Neural cell (in vitro differentiated cells): ENCODE results near the gene MBD3. TPM values are rescaled to one million over a fixed set of nuclear protein-coding genes. Genes with fewer than 3 reads are reported as not detected.

Experiments used
- H2AFZ ChIP-seq: fragments of 200-600, 300-800 bp; sonication (generic), shearing (Covaris generic); 2 replicates; pipeline ENCODE4 v1.6.0; 2014; ENCODE audit warnings: low read depth, mild to moderate bottlenecking, antibody characterized with exemption, low read length, moderate library complexity
- H3F3A ChIP-seq: fragments of 200-600 bp; shearing (Covaris generic); 2 replicates; pipeline ENCODE4 v1.6.1; 2016; ENCODE audit warnings: mild to moderate bottlenecking, moderate library complexity, mixed read lengths, antibody characterized with exemption, low read length; ENCODE audit not compliant: insufficient read depth, poor library complexity, severe bottlenecking
- H3K27ac ChIP-seq: fragments of 200-600, 300-800 bp; sonication (generic), shearing (Covaris generic); 2 replicates; pipeline ENCODE4 v1.5.1; 2014; ENCODE audit warnings: mild to moderate bottlenecking, low read length, moderate library complexity
- H3K27me3 ChIP-seq: fragments of 300-800, 200-600 bp; sonication (generic), shearing (Covaris generic); 2 replicates; pipeline ENCODE4 v1.6.0; 2014; ENCODE audit warnings: mild to moderate bottlenecking, low read depth, low read length, moderate library complexity; ENCODE audit not compliant: insufficient read depth
- H3K36me3 ChIP-seq: fragments of 300-800, 200-600 bp; sonication (generic), shearing (Covaris generic); 2 replicates; pipeline ENCODE4 v1.5.1; 2014; ENCODE audit warnings: mild to moderate bottlenecking, antibody characterized with exemption, low read length, moderate library complexity; ENCODE audit not compliant: insufficient read depth
- H3K4me2 ChIP-seq: fragments of 300-800, 200-600 bp; sonication (generic), shearing (Covaris generic); 2 replicates; pipeline ENCODE4 v1.6.0; 2014; ENCODE audit warnings: mild to moderate bottlenecking, low read length
- H3K4me3 ChIP-seq: fragments of 300-800, 200-600 bp; sonication (generic), shearing (Covaris generic); 2 replicates; pipeline ENCODE4 v1.5.1; 2014; ENCODE audit warnings: mild to moderate bottlenecking, low read length, moderate library complexity
- H3K79me2 ChIP-seq: fragments of 200-600 bp; shearing (Covaris generic); replicated peaks from 2 replicates; pipeline ENCODE4 v1.6.0; 2014; ENCODE audit warnings: mild to moderate bottlenecking, low read length, moderate library complexity; ENCODE audit not compliant: insufficient read depth
- H3K9ac ChIP-seq: fragments of 300-800, 200-600 bp; sonication (generic), shearing (Covaris generic); 2 replicates; pipeline ENCODE4 v1.6.1; 2016; ENCODE audit warnings: mild to moderate bottlenecking, low read length, mixed read lengths
- H3K9me2 ChIP-seq: fragments of 200-600 bp; shearing (Covaris generic); 2 replicates; pipeline ENCODE4 v1.6.1; 2016; ENCODE audit warnings: mild to moderate bottlenecking, low read length, mixed read lengths; ENCODE audit not compliant: insufficient read depth
- H3K9me3 ChIP-seq: fragments of 200-600, 300-800 bp; sonication (generic), shearing (Covaris generic); 2 replicates; pipeline ENCODE4 v1.6.1; 2016; ENCODE audit warnings: mild to moderate bottlenecking, mixed run types, low read length, moderate library complexity, mixed read lengths
- H4K20me1 ChIP-seq: fragments of 200-600 bp; shearing (Covaris generic); 2 replicates; pipeline ENCODE4 v1.6.1; 2016; ENCODE audit warnings: mild to moderate bottlenecking, mixed run types; ENCODE audit not compliant: insufficient read depth
- CTCF ChIP-seq: fragments of 450-650 bp; IDR thresholded peaks from 2 replicates; pipeline ENCODE4 v1.5.1; 2014; ENCODE audit warnings: antibody characterized with exemption, mild to moderate bottlenecking, moderate library complexity; ENCODE audit not compliant: poor library complexity, severe bottlenecking
- EP300 ChIP-seq: fragments of 450-650 bp; conservative IDR thresholded peaks from 2 replicates; pipeline ENCODE4 v1.6.1; 2014; ENCODE audit warnings: antibody characterized with exemption, mild to moderate bottlenecking, moderate library complexity; ENCODE audit not compliant: poor library complexity, severe bottlenecking
- EZH2 ChIP-seq: fragments of 200-600, 300-800 bp; shearing (Covaris generic), sonication (generic); IDR thresholded peaks from 2 replicates; pipeline ENCODE4 v1.6.1; 2014; ENCODE audit warnings: antibody characterized with exemption, low read length, borderline replicate concordance, mild to moderate bottlenecking; ENCODE audit not compliant: insufficient read depth, poor library complexity, severe bottlenecking
- MXI1 ChIP-seq: fragments of 450-650 bp; conservative IDR thresholded peaks from 2 replicates; pipeline ENCODE4 v1.6.1; 2014; ENCODE audit warnings: antibody characterized with exemption, mild to moderate bottlenecking; ENCODE audit not compliant: poor library complexity, severe bottlenecking
- POLR2AphosphoS5 ChIP-seq: IDR thresholded peaks from 2 replicates; pipeline ENCODE4 v1.6.1; 2012
- RAD21 ChIP-seq: fragments of 450-650 bp; conservative IDR thresholded peaks from 2 replicates; pipeline ENCODE4 v1.6.1; 2014; ENCODE audit warnings: antibody characterized with exemption, mild to moderate bottlenecking, moderate library complexity
- REST ChIP-seq: IDR thresholded peaks from 2 replicates; pipeline ENCODE4 v1.6.1; 2012; ENCODE audit warnings: borderline replicate concordance
- SMC3 ChIP-seq: fragments of 450-650 bp; conservative IDR thresholded peaks from 2 replicates; pipeline ENCODE4 v1.6.1; 2014; ENCODE audit warnings: antibody characterized with exemption, mild to moderate bottlenecking, moderate library complexity; ENCODE audit not compliant: poor library complexity
- TAF1 ChIP-seq: IDR thresholded peaks from 2 replicates; pipeline ENCODE4 v1.6.1; 2012; ENCODE audit warnings: low read depth
- polyA plus RNA-seq: library from polyadenylated mRNA; depleted of rRNA; stranded (reverse); fragments of >200 nt; gene quantifications from 2 replicates; pipeline ENCODE4 v1.2.3, GENCODE V29; 2014

Gene MBD3
- polyA plus RNA-seq, 1 donor from 2014 or later = 80.1 TPM

GRCh38 chr19:1630012-1630411 lies 37.3 kb upstream of the MBD3 start:
- H3K4me2 ChIP-seq = no peak overlapping the region
- H3K9me2 ChIP-seq = no peaks in the 10 kb centered on the region
- no peaks in the 10 kb centered on the region for H3F3A ChIP-seq
- H3K9ac ChIP-seq = no peak overlapping the region
- no peaks in the 10 kb centered on the region for H3K9me3 ChIP-seq
- H3K27me3 ChIP-seq = no peaks in the 10 kb centered on the region
- no peak overlapping the region for H2AFZ ChIP-seq
- no peak for TF ChIP-seq RAD21
- no peak for TF ChIP-seq SMC3
- no peak for TF ChIP-seq POLR2AphosphoS5
- TF ChIP-seq MXI1 = no peak
- no peak for TF ChIP-seq EP300
- TF ChIP-seq REST = no peak
- TF ChIP-seq CTCF = no peak
- TF ChIP-seq TAF1 = no peak
- TF ChIP-seq EZH2 = no peak
- no peaks in the 10 kb centered on the region for H3K79me2 ChIP-seq
- H4K20me1 ChIP-seq = no peaks in the 10 kb centered on the region
- no peak overlapping the region for H3K4me3 ChIP-seq
- no peaks in the 10 kb centered on the region for H3K36me3 ChIP-seq
- no peak overlapping the region for H3K27ac ChIP-seq

GRCh38 chr19:1629256-1629808 lies 36.7 kb upstream of the MBD3 start:
- no peak overlapping the region for H2AFZ ChIP-seq
- no peaks in the 10 kb centered on the region for H4K20me1 ChIP-seq
- no peaks in the 10 kb centered on the region for H3K27me3 ChIP-seq
- no peak overlapping the region for H3K9ac ChIP-seq
- no peaks in the 10 kb centered on the region for H3K79me2 ChIP-seq
- no peaks in the 10 kb centered on the region for H3K36me3 ChIP-seq
- no peak for TF ChIP-seq EZH2
- TF ChIP-seq TAF1 = no peak
- no peak for TF ChIP-seq SMC3
- no peak for TF ChIP-seq MXI1
- no peak for TF ChIP-seq EP300
- TF ChIP-seq REST = no peak
- TF ChIP-seq CTCF = no peak
- no peak for TF ChIP-seq POLR2AphosphoS5
- no peak for TF ChIP-seq RAD21
- H3K4me2 ChIP-seq = no peak overlapping the region
- H3K4me3 ChIP-seq = no peak overlapping the region
- H3K9me3 ChIP-seq = no peaks in the 10 kb centered on the region
- H3F3A ChIP-seq = no peaks in the 10 kb centered on the region
- H3K9me2 ChIP-seq = no peaks in the 10 kb centered on the region
- no peak overlapping the region for H3K27ac ChIP-seq
